ENCODE data around the gene AGTRAP. TPM values are rescaled to one million over a fixed set of nuclear protein-coding genes. Genes with fewer than 3 reads are reported as not detected.

Gene AGTRAP
- total and polyA plus RNA-seq, 2 donors (not counting 1 experiment from before 2014, with no cell fraction given), result 25.5 to 58.8 TPM

- Histone ChIP-seq H3K9me3 (ENCODE audit: control insufficient read depth, insufficient read depth, low read depth, low read length) (no peaks in the 10 kb centered on the region), H3K4me3 (replicated peaks in 1 of 4; ENCODE audit: control extremely low read depth in 1 of 4, insufficient read depth in 1 of 4, low read depth in 3 of 4, low read length in 4 of 4) (no peak overlapping the region), H4K20me1 (ENCODE audit: control insufficient read depth, extremely low read depth, insufficient read depth, low read length) (no peaks in the 10 kb centered on the region), H3K4me2 (ENCODE audit: extremely low read depth, insufficient read depth, low read length) (no peak overlapping the region), H2AFZ (ENCODE audit: low read length) (no peak overlapping the region), H3K27ac (ENCODE audit: insufficient read depth, low read length) (no peak overlapping the region), H3K4me1 (ENCODE audit: control insufficient read depth, extremely low read depth, insufficient read depth, low read length) (peaks cover 31% of the 10 kb centered on the region), H3K9ac (ENCODE audit: insufficient read depth, low read length) (no peak overlapping the region), H3K79me2 (ENCODE audit: control insufficient read depth, insufficient read depth, low read length) (no peaks in the 10 kb centered on the region), H3K27me3 (ENCODE audit: control insufficient read depth, insufficient read depth, low read length) (no peaks in the 10 kb centered on the region), H3K36me3 (ENCODE audit: control insufficient read depth, insufficient read depth, low read length) (peaks cover 39% of the 10 kb centered on the region)
- TF ChIP-seq CTCF (conservative IDR thresholded peaks at IDR 0.05 in 1 of 2, IDR thresholded peaks at IDR 0.05 in 1 of 2; ENCODE audit: low read depth in 1 of 2, low read length in 2 of 2) (no peak), EZH2 (IDR thresholded peaks at IDR 0.05; ENCODE audit: low read length, missing control alignments) (no peak)
- no peak for DNase-seq (ENCODE audit: low read depth in 2 of 2)
These were observed 58.7 kb downstream of the AGTRAP start for GRCh38 chr1:11794446-11795237.

GRCh38 chr1:11795238-11795890, 59.4 kb downstream of the AGTRAP start:
- Histone ChIP-seq H3K27me3 (ENCODE audit: control insufficient read depth, insufficient read depth, low read length) (no peaks in the 10 kb centered on the region), H3K9ac (ENCODE audit: insufficient read depth, low read length) (no peak overlapping the region), H3K4me3 (replicated peaks in 1 of 4; ENCODE audit: control extremely low read depth in 1 of 4, insufficient read depth in 1 of 4, low read depth in 3 of 4, low read length in 4 of 4) (no peak overlapping the region), H3K79me2 (ENCODE audit: control insufficient read depth, insufficient read depth, low read length) (peaks cover 2% of the 10 kb centered on the region), H4K20me1 (ENCODE audit: control insufficient read depth, extremely low read depth, insufficient read depth, low read length) (no peaks in the 10 kb centered on the region), H3K36me3 (ENCODE audit: control insufficient read depth, insufficient read depth, low read length) (peaks cover 36% of the 10 kb centered on the region), H3K4me2 (ENCODE audit: extremely low read depth, insufficient read depth, low read length) (no peak overlapping the region), H3K27ac (ENCODE audit: insufficient read depth, low read length) (no peak overlapping the region), H3K4me1 (ENCODE audit: control insufficient read depth, extremely low read depth, insufficient read depth, low read length) (peaks cover 27% of the 10 kb centered on the region), H3K9me3 (ENCODE audit: control insufficient read depth, insufficient read depth, low read depth, low read length) (no peaks in the 10 kb centered on the region), H2AFZ (ENCODE audit: low read length) (no peak overlapping the region)
- DNase-seq (ENCODE audit: low read depth in 2 of 2), result no peak
- no peak for TF ChIP-seq CTCF (conservative IDR thresholded peaks at IDR 0.05 in 1 of 2, IDR thresholded peaks at IDR 0.05 in 1 of 2; ENCODE audit: low read depth in 1 of 2, low read length in 2 of 2)
- no peak for TF ChIP-seq EZH2 (IDR thresholded peaks at IDR 0.05; ENCODE audit: low read length, missing control alignments)

GRCh38 chr1:11796036-11796828, 60.3 kb downstream of the AGTRAP start:
- H3K4me3 ChIP-seq (replicated peaks in 1 of 4; ENCODE audit: control extremely low read depth in 1 of 4, insufficient read depth in 1 of 4, low read depth in 3 of 4, low read length in 4 of 4), result no peak overlapping the region
- H3K4me2 ChIP-seq (ENCODE audit: extremely low read depth, insufficient read depth, low read length), result no peak overlapping the region
- no peak overlapping the region for H2AFZ ChIP-seq (ENCODE audit: low read length)
- peak overlapping the region; percentile 34 for H3K27ac ChIP-seq (ENCODE audit: insufficient read depth, low read length)
- no peaks in the 10 kb centered on the region for H3K9me3 ChIP-seq (ENCODE audit: control insufficient read depth, insufficient read depth, low read depth, low read length)
- no peaks in the 10 kb centered on the region for H3K27me3 ChIP-seq (ENCODE audit: control insufficient read depth, insufficient read depth, low read length)
- TF ChIP-seq CTCF (conservative IDR thresholded peaks at IDR 0.05 in 1 of 2, IDR thresholded peaks at IDR 0.05 in 1 of 2; ENCODE audit: low read depth in 1 of 2, low read length in 2 of 2), result no peak
- no peak for TF ChIP-seq EZH2 (IDR thresholded peaks at IDR 0.05; ENCODE audit: low read length, missing control alignments)
- peaks cover 39% of the 10 kb centered on the region for H3K36me3 ChIP-seq (ENCODE audit: control insufficient read depth, insufficient read depth, low read length)
- peak in 1 of 2 donors; percentile 23 for DNase-seq (ENCODE audit: low read depth in 2 of 2)
- H3K9ac ChIP-seq (ENCODE audit: insufficient read depth, low read length), result no peak overlapping the region
- H4K20me1 ChIP-seq (ENCODE audit: control insufficient read depth, extremely low read depth, insufficient read depth, low read length), result no peaks in the 10 kb centered on the region
- H3K79me2 ChIP-seq (ENCODE audit: control insufficient read depth, insufficient read depth, low read length), result peaks cover 6% of the 10 kb centered on the region
- H3K4me1 ChIP-seq (ENCODE audit: control insufficient read depth, extremely low read depth, insufficient read depth, low read length), result peaks cover 19% of the 10 kb centered on the region

Measured in fibroblast of lung (primary cell).